T-helper 2 cell (primary cell): ENCODE measurements around the gene D2HGDH.
A peak's percentile ranks its signal among the peaks of the same experiment; 100 is the strongest.
"Not testable (repeated sequence)": the region's sequence is repeated elsewhere in the genome, so short reads cannot be mapped to it uniquely, and the experiment has no call there.

Experiments used
- DNase-seq, 5 experiments: peaks; one replicate each; pipeline versions ENCODE4 v3.0.0 to v3.0.0-alpha.2; 2012 to 2022

D2HGDH gene

DNA sequence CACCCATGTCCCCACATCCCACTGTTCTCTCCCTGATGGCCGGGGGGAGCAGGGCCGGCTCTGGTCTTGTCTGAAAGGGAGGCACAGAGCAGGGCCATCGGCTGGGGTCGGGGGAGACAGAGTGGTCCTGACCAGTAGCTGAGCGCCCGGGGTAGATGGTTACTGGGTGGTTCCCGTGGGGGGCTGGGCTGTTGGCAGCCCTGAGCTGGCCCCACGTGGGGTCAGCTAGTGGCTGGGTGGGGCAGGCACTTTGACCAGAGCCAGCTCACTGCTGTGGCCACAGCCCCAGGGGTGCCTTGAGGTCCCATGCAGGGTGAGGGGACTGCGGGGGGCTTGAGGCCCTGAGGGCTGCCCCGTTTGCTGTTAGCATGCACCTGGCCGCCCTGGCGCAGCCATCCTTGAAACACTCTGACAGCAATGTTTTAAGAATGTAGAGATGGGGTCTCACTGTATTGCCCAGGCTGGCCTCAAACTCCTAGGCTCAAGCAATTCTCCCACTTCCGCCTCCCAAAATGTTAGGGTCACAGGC is 62.2 kb downstream of the D2HGDH start:
- no peak for DNase-seq

DNA sequence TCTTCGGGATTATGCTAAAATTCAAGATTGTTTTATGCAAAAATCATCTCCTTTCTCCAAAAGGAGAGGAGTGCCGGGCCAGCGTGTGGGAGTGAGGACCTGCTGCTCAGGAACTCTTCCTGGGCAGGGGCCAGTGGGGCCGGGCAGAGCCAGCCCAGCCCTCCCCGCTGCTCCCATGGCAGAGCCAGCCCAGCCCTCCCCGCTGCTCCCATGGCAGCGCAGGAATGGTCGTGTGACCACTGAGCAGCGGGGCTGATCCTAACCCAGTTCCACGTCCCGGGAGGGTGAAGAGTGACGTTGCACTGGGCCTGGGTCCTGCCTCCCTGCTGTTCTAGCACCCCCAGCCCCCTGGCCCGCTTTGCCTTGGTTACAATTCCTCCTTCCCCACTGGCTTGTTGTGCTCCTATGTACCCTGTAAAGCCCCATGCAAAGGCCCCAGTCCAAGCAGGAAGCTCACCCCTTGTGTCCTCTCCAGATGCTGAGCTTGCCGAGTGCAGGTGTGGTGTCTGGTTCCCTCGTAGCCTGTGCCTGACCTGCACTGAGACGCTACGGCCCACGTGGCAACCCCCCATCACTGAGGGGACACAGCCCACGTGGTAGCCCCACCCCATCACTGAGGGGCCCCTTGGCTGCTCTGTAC is 63.1 kb downstream of the D2HGDH start:
- DNase-seq, result no peak

- no peak for DNase-seq
Observed at GRCh38 chr2:241798081-241798630, 63.7 kb downstream of the D2HGDH start.

DNA sequence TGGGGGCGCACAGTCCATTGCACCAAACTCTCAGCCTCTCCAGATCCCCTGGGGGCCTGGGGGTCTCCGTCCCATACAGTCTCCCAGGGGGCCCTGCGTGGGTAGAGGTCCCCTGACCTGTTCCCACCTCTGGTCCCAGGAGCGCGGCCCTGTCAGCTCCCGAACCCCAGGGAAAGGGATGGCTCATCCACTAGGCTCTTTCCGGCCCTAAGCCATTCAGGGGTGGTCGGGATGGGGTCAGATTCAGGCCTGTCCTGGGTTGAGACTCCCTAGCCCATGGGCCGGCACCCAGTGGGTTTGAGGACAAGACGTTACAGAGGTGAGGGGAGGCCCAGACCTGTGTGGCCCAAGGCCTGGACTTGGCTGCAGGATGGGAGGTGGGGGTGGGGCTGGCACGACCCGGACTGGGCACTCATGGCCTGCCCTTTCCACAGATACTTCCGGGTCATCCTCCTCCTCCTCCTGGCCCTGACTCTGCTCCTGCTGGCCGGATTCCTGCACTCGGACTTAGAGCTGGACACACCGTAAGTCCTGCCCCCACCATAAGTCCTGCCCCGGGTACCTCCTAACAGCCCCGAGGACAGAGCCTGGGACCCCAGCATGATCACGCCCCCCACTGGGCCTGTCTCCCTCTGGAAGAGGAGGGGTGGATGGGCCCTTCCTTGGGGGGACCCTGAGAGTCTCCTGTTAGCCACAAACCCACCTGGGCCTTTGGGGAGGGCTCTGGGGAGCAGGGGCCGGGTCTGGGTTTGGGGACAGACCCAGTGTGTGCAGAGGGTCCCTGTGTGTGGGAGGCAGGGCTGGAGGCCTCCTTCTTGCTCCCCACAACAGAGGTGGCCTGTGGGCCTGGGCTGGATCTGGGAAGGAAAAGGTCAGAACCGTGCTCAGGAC is 64.4 kb downstream of the D2HGDH start:
- peak in 1 of 5 experiments; percentile 2 for DNase-seq

DNA sequence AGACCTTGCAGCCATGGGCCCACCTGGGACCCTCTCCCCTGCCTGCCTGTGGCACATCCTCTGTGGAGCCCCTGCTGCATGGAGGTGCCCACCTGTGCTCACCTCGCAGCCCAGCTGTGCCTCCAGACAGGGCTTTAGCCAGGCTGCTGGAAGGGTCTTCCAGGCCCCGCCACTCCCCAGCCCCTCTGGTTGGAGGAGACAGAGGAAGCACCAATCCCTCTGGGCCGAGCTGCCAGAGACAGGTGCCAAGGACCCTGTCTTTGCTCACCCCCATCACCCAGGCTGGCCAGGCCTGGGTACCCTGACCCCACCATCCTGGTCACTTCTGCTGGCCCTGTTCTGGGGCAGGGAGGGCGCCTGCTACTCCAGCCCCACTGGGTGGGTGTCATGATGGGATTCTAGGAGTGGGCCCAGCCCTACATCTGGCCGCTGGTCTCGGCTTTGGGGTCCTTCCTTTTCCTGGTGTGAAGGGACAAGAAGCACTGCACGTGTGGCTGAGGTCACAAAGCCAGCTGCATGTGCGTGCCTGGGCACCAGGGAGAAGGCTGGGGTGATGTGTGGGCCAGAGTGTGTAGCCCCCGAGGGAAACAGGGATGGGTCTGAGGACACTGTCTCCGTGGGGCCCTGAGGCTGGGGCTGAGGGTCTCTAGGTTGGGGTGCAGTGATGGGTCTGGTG is 65.2 kb downstream of the D2HGDH start:
- no peak for DNase-seq

DNA sequence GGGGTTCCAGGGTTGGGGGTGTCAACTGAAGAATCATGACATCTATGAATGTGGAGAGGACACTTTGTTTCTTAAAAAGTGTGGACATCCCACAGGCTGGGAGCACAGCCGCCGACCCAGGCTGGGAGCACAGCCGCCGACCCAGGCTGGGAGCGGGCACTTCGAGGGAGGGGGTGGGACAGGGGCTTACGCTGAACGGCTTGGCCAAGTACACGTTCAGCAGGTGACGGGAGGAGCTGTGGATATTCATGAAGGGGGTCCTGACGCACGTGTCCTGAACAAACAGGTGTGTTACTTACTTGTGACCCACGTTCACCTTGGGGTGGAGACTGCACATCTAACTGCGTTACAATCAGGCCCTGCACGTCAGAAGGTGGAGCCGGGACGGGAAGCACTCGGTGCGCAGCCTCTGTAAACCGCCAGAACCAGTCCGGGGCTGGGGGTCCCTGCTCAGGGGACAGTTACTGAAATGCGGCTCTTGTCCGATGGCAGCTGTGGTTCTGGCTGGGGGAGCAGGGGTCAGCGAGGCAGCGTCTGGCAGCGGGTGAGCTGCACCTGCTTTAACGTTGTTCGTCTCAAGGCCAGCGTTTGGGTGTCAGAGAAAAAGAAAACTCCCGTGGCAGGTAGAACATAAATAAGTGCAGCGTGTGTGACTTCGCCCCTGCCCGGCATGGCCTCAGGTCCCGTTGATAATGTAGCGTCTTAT is 65.9 kb downstream of the D2HGDH start:
- DNase-seq, result not testable (repeated sequence)

DNA sequence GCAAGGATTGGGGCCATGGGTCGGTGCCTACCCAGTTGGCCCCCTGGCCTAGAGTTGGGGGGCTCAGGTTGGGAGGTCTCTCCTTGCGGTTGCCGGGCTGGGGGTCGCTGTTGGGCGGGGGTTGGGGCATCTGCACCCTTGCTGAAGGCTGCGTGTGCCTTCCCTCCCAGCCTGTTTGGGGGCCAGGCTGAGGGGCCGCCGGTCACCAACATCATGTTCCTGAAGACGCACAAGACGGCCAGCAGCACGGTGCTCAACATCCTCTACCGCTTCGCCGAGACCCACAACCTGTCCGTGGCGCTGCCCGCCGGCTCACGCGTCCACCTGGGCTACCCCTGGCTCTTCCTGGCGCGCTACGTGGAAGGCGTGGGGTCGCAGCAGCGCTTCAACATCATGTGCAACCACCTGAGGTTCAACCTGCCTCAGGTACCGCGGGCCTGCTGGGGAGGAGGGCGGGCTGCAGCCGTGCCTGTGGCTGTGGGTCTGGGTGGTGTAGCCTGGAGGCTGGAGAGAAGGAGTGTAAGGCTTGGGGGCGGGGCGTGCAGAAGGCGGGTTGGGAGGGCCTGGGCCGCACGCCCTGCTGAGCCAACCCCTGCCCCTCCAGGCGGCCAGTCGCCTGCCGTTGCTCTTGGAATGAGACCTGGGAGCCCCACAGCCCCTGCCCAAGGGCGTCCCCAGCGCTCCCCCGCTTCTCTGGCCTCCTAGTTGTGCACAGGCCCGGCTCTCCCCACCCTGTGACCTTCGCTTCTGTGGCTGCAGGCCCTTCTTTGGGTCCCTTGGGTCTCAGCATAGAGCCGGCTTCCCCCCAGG is 67.4 kb downstream of the D2HGDH start:
- no peak for DNase-seq

DNA sequence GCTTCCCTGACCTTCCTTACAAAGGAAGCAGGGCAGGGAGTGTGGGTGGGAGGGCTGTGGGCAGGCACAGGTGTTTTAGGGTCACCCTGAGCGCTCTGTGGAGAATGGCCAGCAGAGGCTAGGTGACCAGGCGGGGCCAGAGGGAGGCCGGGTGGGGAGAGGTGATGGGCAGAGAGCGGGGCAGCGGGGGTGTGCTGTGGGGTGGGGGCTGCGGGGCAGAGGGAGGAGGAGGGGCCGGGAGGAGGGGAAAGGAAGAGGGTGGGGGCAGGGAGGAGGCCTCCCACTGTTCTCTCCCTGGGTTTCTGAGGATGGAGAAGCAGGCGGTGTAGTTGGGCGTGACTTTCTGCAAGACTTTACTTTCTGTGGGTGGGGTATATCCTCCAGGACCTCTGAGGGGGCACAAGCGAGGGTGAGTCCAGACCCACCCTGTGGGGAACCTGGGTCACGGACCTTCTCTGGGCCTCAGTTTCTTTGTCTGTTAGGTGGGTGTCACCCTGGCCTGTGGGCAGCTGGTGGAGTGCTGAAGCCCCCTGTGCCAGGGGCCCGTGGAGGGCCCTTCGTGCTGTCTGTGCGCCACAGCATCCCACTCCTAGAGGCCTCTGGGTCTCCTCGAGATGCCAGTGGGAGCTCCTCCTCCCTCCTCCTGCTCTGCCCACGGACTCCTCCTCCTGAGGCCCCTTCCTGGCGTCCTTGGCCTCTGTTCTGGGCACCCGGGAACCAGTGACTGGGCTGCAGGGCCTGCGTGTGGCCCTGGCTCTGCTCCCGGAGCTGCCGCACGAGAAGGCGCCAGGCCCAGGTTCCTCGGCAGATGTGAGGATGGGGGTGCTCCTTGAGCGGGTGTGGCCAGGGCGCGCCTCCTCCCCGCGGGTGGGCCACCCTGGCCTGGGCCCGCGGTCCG is 68.2 kb downstream of the D2HGDH start:
- no peak for DNase-seq

GRCh38 chr2:241803387-241804325 is 69.2 kb downstream of the D2HGDH start:
- peak in 2 of 5 experiments; percentile 51 to 76 for DNase-seq

DNA sequence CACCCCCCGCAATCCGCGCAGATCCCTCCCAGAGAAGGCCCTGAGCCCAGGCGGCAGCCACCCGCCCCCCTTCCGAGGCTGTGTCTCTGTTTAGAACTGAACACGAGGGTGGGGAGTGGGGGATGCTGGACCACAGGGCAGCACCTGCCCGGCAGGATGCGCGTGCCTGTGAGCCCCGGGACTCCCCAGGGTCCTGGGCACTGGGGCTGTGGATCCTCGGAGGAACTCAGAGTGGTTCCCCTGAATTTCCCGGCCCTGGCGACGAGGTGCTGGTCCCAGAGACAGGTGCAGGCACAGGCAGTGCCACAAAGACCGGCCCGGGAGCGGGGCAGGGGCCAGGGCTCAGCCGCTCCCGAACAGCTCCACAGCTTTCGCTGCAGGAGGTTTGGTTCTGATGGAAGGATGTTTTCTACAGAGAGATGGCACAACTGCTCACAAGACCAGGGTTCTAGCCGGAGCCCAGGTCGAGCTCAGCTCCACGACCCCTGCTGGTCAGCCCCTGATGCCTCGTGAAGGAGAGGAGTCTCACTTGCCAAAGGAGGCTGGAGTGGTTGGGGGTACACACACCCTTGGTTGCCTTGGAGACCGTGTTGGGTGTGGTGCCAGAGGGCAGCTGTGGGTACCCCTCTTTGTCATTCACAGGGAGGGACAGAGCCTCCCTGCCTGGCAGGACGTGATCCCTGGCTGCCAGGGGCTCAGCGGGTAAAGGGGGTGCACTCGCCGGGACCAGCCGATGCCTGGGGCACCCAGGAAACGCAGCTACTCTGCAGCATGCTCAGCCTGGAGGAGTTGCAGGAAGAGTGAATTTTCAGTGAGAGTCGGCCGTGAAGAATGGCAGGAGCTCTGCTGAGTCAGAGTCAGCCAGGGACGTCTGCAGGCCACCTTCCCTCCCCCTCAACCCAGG is 70.1 kb downstream of the D2HGDH start:
- DNase-seq, result peak in 2 of 5 experiments; percentile 11 to 16

GRCh38 chr2:241806217-241806616 is 71.8 kb downstream of the D2HGDH start:
- not testable (repeated sequence) for DNase-seq

- DNase-seq, result no peak
Observed at GRCh38 chr2:241808051-241808720, 73.8 kb downstream of the D2HGDH start.

DNA sequence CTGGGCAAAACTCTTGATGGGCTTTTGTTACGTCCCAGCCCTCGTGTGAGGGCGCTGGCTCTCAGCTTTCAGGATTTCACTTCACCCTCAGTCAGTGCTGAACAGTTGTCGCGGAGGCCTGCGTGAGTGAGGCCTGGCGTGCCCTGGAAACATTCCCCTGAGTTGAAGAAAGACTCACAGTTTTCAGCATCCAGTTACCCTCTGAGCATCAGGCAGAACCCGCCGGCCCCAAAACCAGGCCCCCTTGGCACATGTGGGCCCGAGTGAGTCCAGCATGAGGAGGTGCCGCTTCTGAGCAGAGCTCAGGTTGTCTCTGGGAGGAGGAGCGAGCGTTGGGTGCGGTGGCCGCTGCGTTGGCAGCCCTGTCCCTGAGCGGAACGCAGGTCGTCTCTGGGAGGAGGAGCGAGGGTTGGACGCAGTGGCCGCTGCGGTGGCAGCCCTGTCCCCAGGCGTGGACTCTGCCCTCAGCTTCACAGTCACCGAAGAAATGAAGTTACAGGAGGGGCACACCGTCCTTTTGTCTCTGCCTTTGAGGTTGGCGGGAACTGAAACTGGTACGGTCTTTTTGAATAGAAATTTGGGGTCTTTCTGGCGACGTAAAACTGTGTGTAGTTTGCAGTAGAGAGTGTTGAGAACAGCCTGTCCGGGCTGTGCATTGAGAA is 74.4 kb downstream of the D2HGDH start, which contains the start of gene NEU4:
Gene NEU4 (plus strand): TSS at position 473 of the 662 bp plus-strand sequence. CDS start 5,292 bp downstream, outside the sequence.
- DNase-seq, result no peak

DNA sequence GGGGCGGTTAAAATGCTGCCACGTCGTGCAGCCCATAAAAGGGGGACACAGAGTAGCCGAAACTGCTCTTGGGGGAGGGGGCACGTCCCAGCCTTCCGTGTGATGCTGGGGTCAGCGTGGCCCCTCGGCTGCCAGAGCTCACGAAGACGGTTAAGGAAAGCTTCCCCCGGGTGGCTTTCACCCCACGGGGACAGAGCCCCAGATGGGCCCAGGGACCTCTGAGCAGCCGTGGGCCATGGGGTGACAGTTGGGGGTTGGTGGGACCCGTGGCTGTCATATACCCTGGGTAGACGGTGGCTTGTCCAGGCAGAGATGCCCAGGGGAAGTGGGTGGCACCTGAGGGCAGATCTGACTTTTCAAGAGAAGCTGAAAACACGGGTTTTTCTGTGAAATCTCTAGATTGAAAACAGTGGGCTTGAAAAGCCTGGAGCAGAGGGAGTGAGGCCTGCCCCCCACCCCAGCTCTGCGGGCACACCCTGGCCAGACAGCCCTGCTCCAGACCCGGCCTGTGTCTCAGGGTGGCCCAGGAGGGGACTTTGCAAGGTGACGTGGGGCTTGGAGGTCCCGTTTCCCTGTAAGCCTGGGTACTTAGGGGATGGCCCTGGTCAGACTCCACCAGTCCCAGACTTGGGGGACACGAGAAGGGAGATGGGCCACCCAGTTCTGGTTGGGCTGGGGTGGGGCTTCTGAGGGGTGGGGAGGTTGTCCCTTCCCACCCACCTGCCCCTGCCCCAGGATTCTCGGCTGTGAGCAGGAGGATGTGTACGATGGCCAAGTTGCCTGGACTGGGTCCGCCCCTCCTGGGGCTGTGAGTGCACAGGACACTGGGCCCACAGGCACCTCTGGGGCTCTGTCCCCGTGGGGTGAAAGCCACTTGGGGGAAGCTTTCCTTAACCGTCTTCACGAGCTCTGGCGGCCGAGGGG is 75.2 kb downstream of the D2HGDH start:
- no peak for DNase-seq
